Gastroesophageal sphincter (tissue), 3 donors: ENCODE results near the gene SCGB3A2.
"Not testable (repeated sequence)": the region's sequence is repeated elsewhere in the genome, so short reads cannot be mapped to it uniquely, and the experiment has no call there.

Source experiments
- CTCF ChIP-seq, 4 experiments: fragments of 200-600 bp in 2 of 4; fragments of 450-650 bp in 2 of 4; sonication (generic) in 1 of 4; IDR thresholded peaks; one replicate each; pipeline ENCODE4 v1.5.1; 2017 to 2019; ENCODE audit warnings: antibody characterized with exemption in 4 of 4, mild to moderate bottlenecking in 2 of 4, moderate library complexity in 2 of 4
- POLR2AphosphoS5 ChIP-seq: sonication (generic); formaldehyde crosslinking; IDR thresholded peaks from one replicate; pipeline ENCODE4 v1.6.1; 2017; ENCODE audit warnings: antibody characterized with exemption

GRCh38 chr5:147872744-147873435 lies 5.6 kb upstream of the SCGB3A2 start:
- not testable (repeated sequence) for TF ChIP-seq POLR2AphosphoS5; CTCF (IDR thresholded peaks at IDR 0.05)
